Tibial artery (tissue), 4 donors: Measurements from ENCODE around the gene ABHD4.

Experiments
- DNase-seq, 2 donors: peaks; one replicate each; pipeline ENCODE4 v3.0.0-alpha.2; 2019
- H3K27ac ChIP-seq, 2 donors: fragments of 200-600 bp; sonication (generic) in 1 of 2; 1 replicate in 1 of 2; 2 replicates in 1 of 2; pipeline ENCODE4 v1.5.1; 2018 to 2019; ENCODE audit warnings: mild to moderate bottlenecking in 1 of 2
- H3K27me3 ChIP-seq, 2 donors: fragments of 200-600 bp; sonication (generic) in 1 of 2; one replicate each; pipeline versions ENCODE4 v1.5.1 to v1.6.0; 2016 to 2019
- H3K36me3 ChIP-seq, 3 donors: fragments of 200-600 bp; sonication (generic) in 2 of 3; one replicate each; pipeline ENCODE4 v1.5.1; 2016 to 2019; ENCODE audit warnings: mild to moderate bottlenecking in 2 of 3
- H3K4me1 ChIP-seq, 4 donors: fragments of 200-600 bp; sonication (generic) in 2 of 4; 1 replicate in 3 of 4; 2 replicates in 1 of 4; pipeline ENCODE4 v1.5.1; 2016 to 2019
- H3K4me3 ChIP-seq, 2 donors: fragments of 200-600 bp; sonication (generic) in 1 of 2; 1 replicate in 1 of 2; 2 replicates in 1 of 2; pipeline ENCODE4 v1.5.1; 2018 to 2019; ENCODE audit warnings: mild to moderate bottlenecking in 2 of 2
- H3K9me3 ChIP-seq, 3 donors: fragments of 200-600 bp; sonication (generic) in 1 of 3; one replicate each; pipeline ENCODE4 v1.5.1; 2016 to 2019
- CTCF ChIP-seq, 2 experiments: fragments of 200-600 bp in 1 of 2; fragments of 450-650 bp in 1 of 2; IDR thresholded peaks; one replicate each; pipeline ENCODE4 v1.5.1; 2017 to 2019; ENCODE audit warnings: antibody characterized with exemption in 2 of 2, mild to moderate bottlenecking in 1 of 2, moderate library complexity in 1 of 2
- intact Hi-C: fragments of 100-400 bp; cut with DNase I; formaldehyde crosslinking; loops from one replicate; pipeline ENCODE4 v1.15.0; 2023; ENCODE audit warnings: low total_unique reads

Gene ABHD4

GRCh38 chr14:22600027-22600426 is 1.9 kb downstream of the ABHD4 start:
- Histone ChIP-seq H3K9me3 (no peaks in the 10 kb centered on the region), H3K27ac (peak overlapping the region in 1 of 2 donors; percentile 93), H3K27me3 (no peaks in the 10 kb centered on the region), H3K4me1 (peaks cover 0 to 32% (median 18%) of the 10 kb centered on the region in 4 donors), H3K4me3 (no peak overlapping the region), H3K36me3 (peaks cover 36 to 38% (median 37%) of the 10 kb centered on the region in 3 donors)
- intact Hi-C loops: no loop called here
- no peak for DNase-seq
- TF ChIP-seq CTCF (IDR thresholded peaks at IDR 0.05): no peak

GRCh38 chr14:22601456-22601855 is 3.4 kb downstream of the ABHD4 start:
- Histone ChIP-seq H3K36me3 (peaks cover 50 to 52% (median 51%) of the 10 kb centered on the region in 3 donors), H3K4me3 (no peak overlapping the region), H3K27ac (no peak overlapping the region), H3K27me3 (no peaks in the 10 kb centered on the region), H3K4me1 (peaks cover 0 to 32% (median 18%) of the 10 kb centered on the region in 4 donors), H3K9me3 (no peaks in the 10 kb centered on the region)
- intact Hi-C loops: no loop called here
- no peak for TF ChIP-seq CTCF (IDR thresholded peaks at IDR 0.05)
- DNase-seq: no peak

GRCh38 chr14:22601996-22602395 is 3.9 kb downstream of the ABHD4 start:
- Histone ChIP-seq H3K4me1 (peaks cover 0 to 32% (median 18%) of the 10 kb centered on the region in 4 donors), H3K27ac (no peak overlapping the region), H3K4me3 (no peak overlapping the region), H3K9me3 (no peaks in the 10 kb centered on the region), H3K27me3 (no peaks in the 10 kb centered on the region), H3K36me3 (peaks cover 55 to 57% (median 57%) of the 10 kb centered on the region in 3 donors)
- DNase-seq: no peak
- no peak for TF ChIP-seq CTCF (IDR thresholded peaks at IDR 0.05)
- intact Hi-C loops: no loop called here

DNA sequence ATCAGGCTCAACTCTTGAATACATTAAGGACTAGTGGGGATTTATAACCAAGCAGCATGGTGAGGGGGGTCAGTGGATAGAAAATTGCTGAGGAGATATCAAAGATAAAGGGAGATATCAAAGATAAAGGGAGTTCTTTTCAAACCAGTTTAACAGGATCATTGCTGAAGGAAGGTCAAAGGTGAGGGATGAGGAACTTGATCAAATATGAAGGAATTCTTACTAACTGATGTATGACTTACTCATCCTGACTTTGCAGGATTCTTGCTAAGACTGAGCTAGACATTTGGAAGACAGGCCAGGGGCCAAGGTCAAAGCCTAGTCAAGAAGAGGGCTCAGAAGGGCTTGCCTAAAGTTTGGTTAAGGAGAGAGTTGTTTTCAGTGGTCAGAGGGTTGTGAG is 4.8 kb downstream of the ABHD4 start:
- no peaks in the 10 kb centered on the region for H3K27me3 ChIP-seq
- no peak for TF ChIP-seq CTCF (IDR thresholded peaks at IDR 0.05)
- H3K9me3 ChIP-seq: no peaks in the 10 kb centered on the region
- H3K27ac ChIP-seq: no peak overlapping the region
- H3K4me1 ChIP-seq: peaks cover 0 to 26% (median 15%) of the 10 kb centered on the region in 4 donors
- intact Hi-C loops: no loop called here
- peaks cover 64 to 66% (median 65%) of the 10 kb centered on the region in 3 donors for H3K36me3 ChIP-seq
- no peak for DNase-seq
- no peak overlapping the region for H3K4me3 ChIP-seq

DNA sequence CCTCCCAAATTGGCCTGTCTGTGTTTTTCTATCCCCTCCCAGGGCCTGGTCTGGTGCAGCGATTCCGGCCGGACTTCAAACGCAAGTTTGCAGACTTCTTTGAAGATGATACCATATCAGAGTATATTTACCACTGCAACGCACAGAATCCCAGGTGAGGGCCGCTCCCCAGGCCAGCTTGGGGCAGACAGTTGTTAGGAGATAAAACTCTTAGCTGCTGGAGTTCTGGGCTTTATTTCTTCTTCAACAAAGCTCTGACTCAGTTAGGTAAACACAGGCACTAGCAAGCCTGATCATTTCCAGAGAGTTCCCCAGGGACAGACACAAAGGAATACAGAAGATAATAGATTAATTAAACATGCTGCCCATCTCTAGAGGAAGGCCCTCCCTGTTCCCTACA is 8.3 kb downstream of the ABHD4 start:
- H3K27ac ChIP-seq: no peak overlapping the region
- TF ChIP-seq CTCF (IDR thresholded peaks at IDR 0.05): no peak
- H3K4me1 ChIP-seq: peaks cover 0 to 4% (median 0%) of the 10 kb centered on the region in 4 donors
- no peak for DNase-seq
- peaks cover 98 to 100% (median 100%) of the 10 kb centered on the region in 3 donors for H3K36me3 ChIP-seq
- intact Hi-C loops: no loop called here
- H3K9me3 ChIP-seq: no peaks in the 10 kb centered on the region
- H3K27me3 ChIP-seq: no peaks in the 10 kb centered on the region
- H3K4me3 ChIP-seq: no peak overlapping the region

GRCh38 chr14:22607291-22607690 is 9.2 kb downstream of the ABHD4 start:
- no peak for DNase-seq
- Histone ChIP-seq H3K27ac (no peak overlapping the region), H3K9me3 (no peaks in the 10 kb centered on the region), H3K4me1 (peaks cover 0 to 2% (median 0%) of the 10 kb centered on the region in 4 donors), H3K4me3 (no peak overlapping the region), H3K27me3 (no peaks in the 10 kb centered on the region), H3K36me3 (peaks cover 94 to 100% (median 99%) of the 10 kb centered on the region in 3 donors)
- intact Hi-C loops: no loop called here
- TF ChIP-seq CTCF (IDR thresholded peaks at IDR 0.05): no peak
